ENCODE measurements around the gene MAGOH. TPM values are rescaled to one million over a fixed set of nuclear protein-coding genes. Genes with fewer than 3 reads are reported as not detected.

The MAGOH gene
- total RNA-seq, 2 donors from 2014 or later: 34.0 to 49.7 TPM

DNA sequence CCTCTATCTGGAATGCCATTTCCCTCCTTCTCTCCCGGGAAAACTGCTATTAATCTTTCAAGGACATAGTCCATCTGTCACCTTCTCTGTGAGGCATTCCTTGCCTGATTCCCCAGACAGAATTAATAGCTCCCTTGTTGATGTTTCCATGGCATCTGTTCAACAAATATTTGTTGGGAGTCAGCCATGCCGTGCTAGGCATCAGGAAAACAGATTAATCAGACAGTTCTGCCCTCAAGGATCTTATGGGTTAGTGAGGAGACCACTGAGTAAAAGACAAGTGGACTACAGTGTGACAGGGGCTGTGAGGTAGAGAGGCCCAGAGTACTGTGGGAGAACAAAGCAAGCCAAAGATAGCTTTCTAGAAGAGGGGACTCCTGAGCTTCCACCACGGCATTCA lies 11.4 kb upstream of the MAGOH start:
- TF ChIP-seq, protein P1, sequence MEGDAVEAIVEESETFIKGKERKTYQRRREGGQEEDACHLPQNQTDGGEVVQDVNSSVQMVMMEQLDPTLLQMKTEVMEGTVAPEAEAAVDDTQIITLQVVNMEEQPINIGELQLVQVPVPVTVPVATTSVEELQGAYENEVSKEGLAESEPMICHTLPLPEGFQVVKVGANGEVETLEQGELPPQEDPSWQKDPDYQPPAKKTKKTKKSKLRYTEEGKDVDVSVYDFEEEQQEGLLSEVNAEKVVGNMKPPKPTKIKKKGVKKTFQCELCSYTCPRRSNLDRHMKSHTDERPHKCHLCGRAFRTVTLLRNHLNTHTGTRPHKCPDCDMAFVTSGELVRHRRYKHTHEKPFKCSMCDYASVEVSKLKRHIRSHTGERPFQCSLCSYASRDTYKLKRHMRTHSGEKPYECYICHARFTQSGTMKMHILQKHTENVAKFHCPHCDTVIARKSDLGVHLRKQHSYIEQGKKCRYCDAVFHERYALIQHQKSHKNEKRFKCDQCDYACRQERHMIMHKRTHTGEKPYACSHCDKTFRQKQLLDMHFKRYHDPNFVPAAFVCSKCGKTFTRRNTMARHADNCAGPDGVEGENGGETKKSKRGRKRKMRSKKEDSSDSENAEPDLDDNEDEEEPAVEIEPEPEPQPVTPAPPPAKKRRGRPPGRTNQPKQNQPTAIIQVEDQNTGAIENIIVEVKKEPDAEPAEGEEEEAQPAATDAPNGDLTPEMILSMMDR (IDR thresholded peaks at IDR 0.05): no peak
- Histone ChIP-seq H3K27me3 (no peaks in the 10 kb centered on the region), H3K4me1 (no peaks in the 10 kb centered on the region), H3K27ac (no peak overlapping the region), H3K36me3 (no peaks in the 10 kb centered on the region), H3K4me3 (no peak overlapping the region), H3K9me3 (no peaks in the 10 kb centered on the region), H3K9ac (ENCODE audit: low read depth in 2 of 2, low read length in 2 of 2) (no peak overlapping the region)
- no peak for DNase-seq
- intact Hi-C loops (cut with DNase I): no loop called here

DNA sequence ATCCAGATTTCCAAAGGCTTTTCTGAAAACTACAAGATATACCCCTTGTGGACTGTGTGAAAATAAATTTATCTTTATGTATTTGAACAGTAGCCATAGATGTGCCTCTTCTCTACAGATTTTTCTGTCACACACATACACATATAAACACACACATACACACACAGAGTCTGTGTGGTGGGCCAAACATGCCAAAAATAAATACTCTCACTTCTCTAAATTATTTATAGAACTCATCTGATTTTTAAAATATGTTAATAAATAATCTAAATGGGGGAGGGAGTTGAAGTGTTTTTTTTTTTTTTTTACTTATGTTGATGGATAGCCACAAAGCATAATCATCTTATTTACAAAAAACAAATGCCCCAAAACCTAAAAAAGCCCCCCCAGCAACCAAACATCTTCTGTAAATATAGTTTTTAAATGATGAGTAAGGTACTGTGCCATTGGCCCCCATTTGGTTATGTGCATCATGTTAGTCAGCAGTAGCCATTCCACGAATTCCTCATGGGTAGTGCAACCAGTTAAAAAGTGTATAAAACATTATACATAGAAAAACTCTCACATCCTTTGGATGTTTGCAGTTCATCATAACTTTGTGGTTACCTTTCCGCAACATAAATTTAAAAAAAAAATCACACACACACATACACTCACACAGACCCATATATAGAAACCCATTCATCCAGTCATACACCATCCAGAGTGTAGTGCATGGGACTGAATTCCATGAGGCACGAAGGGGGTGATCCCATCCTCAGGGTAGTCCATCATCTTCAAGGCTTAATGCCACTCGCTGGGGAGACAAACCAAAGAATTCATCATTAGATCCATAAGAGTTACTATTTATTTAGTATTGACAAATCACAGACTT lies 8.2 kb upstream of the MAGOH start:
- no peak overlapping the region for H3K4me3 ChIP-seq
- no peaks in the 10 kb centered on the region for H3K27me3 ChIP-seq
- H3K36me3 ChIP-seq: no peaks in the 10 kb centered on the region
- H3K4me1 ChIP-seq: no peaks in the 10 kb centered on the region
- TF ChIP-seq, protein P1 (IDR thresholded peaks at IDR 0.05): no peak
- DNase-seq: no peak
- intact Hi-C loops (cut with DNase I): no loop called here
- no peaks in the 10 kb centered on the region for H3K9me3 ChIP-seq
- H3K27ac ChIP-seq: no peak overlapping the region
- H3K9ac ChIP-seq (ENCODE audit: low read depth in 2 of 2, low read length in 2 of 2): no peak overlapping the region

DNA sequence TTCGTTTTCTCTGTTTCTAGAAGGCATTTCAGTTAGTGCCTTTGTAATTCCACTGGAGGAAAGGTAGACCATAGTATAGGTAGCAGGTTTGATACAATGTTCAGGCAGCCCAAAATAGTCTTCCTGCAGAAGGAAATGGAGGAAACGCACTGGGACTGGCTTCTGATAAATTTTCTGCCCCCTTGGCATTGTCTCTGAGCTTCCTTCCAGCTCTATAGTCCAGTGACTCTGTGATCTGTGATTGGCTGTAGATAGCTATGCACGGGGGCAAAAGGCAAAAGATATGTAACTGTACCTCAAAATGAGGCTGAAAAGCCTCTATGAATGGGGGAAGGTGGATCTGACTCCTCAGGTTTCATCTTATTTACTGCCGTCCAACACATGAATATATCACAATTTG lies 5.8 kb upstream of the MAGOH start:
- DNase-seq: no peak
- H3K9me3 ChIP-seq: no peaks in the 10 kb centered on the region
- H3K9ac ChIP-seq (ENCODE audit: low read depth in 2 of 2, low read length in 2 of 2): no peak overlapping the region
- H3K27ac ChIP-seq: no peak overlapping the region
- H3K36me3 ChIP-seq: no peaks in the 10 kb centered on the region
- intact Hi-C loops (cut with DNase I): no loop called here
- H3K4me1 ChIP-seq: no peaks in the 10 kb centered on the region
- no peak overlapping the region for H3K4me3 ChIP-seq
- no peaks in the 10 kb centered on the region for H3K27me3 ChIP-seq
- TF ChIP-seq, protein P1 (IDR thresholded peaks at IDR 0.05): no peak

DNA sequence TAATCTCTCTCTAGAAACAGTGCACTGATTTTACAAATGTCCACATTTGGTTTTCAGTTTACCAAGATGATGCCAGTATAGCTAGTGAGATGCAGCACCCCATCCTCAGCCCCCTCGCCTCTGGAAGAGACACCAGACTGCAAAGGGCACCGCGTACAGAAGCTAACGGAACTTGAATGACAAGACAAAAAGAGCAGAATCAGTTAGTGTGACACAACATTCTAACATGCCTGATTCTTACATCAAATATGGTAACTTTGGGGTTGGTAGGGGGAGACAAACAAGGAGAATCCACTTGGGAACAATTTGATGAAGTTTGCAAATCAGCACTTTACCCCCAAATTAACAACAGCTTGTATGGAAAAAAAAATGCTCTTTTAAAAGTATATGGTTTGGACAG lies 4.1 kb upstream of the MAGOH start:
- H3K4me1 ChIP-seq: peaks cover 3% of the 10 kb centered on the region
- no peaks in the 10 kb centered on the region for H3K27me3 ChIP-seq
- H3K4me3 ChIP-seq: no peak overlapping the region
- DNase-seq: no peak
- intact Hi-C loops (cut with DNase I): no loop called here
- H3K27ac ChIP-seq: no peak overlapping the region
- H3K9ac ChIP-seq (ENCODE audit: low read depth in 2 of 2, low read length in 2 of 2): no peak overlapping the region
- TF ChIP-seq, protein P1 (IDR thresholded peaks at IDR 0.05): no peak
- H3K36me3 ChIP-seq: no peaks in the 10 kb centered on the region
- H3K9me3 ChIP-seq: no peaks in the 10 kb centered on the region

DNA sequence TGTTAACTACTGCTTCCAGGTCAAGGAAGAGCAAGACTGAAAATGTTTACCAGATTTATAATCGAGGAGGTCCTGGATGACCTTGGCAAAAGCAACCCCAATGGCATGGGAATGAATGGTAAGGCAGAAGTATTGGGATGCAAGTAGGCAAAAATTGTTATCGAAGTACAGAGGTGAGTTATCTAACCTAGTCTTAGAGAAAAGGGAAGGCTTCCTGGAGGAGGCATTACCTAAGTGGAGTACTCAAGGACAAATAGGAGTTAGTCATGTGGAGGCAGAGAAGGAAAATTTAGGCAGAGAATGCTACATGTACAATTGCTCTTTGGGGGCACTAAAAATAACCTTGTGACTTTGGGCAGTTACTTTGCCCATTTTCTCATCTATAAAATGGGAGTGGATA lies 3.5 kb upstream of the MAGOH start:
- no peaks in the 10 kb centered on the region for H3K9me3 ChIP-seq
- no peaks in the 10 kb centered on the region for H3K27me3 ChIP-seq
- no peaks in the 10 kb centered on the region for H3K36me3 ChIP-seq
- H3K4me3 ChIP-seq: no peak overlapping the region
- peaks cover 3% of the 10 kb centered on the region for H3K4me1 ChIP-seq
- no peak overlapping the region for H3K9ac ChIP-seq (ENCODE audit: low read depth in 2 of 2, low read length in 2 of 2)
- TF ChIP-seq, protein P1 (IDR thresholded peaks at IDR 0.05): no peak
- no peak overlapping the region for H3K27ac ChIP-seq
- intact Hi-C loops (cut with DNase I): no loop called here
- no peak for DNase-seq

Measured in colonic mucosa (tissue), 4 donors.